NCI-H2227 (cell line): ENCODE results near the gene KCND3.

Experiments used
- DNase-seq: peaks from one replicate; lab custom pipeline; 2025; ENCODE audit not compliant: unreplicated experiment; lab: John Stamatoyannopoulos, UW

The KCND3 gene

DNA sequence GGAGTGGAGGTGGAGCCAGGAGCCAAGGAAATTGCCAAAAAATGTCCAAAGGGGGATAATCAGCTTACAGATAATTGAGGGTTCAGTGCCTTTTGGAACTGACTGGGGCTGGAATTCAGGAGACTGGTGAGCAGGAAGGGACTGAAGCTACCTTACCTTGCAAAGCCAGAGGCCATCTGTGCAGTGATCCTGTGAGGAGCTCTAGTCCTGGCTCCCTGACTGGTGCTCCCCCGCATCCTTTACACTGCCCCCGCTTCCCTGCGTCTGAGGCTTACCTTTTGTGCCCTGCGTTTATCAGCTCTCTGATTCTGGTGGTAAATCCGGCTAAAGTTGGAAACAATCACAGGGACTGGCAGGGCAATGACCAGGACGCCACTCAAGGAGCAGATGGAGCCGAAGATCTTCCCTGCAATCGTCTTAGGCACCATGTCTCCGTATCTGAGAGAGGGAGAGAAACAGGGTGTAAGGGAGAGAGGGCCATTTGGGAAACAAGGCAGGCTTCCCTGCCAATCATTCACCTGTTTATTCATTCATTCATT is 202.7 kb downstream of the KCND3 start:
- DNase-seq, result no peak

- no peak for DNase-seq
These were observed 205.1 kb downstream of the KCND3 start for GRCh38 chr1:111784273-111784901.

- DNase-seq, result no peak
These were observed 209.9 kb downstream of the KCND3 start for GRCh38 chr1:111779546-111779945.

- no peak for DNase-seq
These were observed 210.9 kb downstream of the KCND3 start for GRCh38 chr1:111778541-111779051.

- DNase-seq, result no peak
These were observed 211.4 kb downstream of the KCND3 start for GRCh38 chr1:111778066-111778465.

DNA sequence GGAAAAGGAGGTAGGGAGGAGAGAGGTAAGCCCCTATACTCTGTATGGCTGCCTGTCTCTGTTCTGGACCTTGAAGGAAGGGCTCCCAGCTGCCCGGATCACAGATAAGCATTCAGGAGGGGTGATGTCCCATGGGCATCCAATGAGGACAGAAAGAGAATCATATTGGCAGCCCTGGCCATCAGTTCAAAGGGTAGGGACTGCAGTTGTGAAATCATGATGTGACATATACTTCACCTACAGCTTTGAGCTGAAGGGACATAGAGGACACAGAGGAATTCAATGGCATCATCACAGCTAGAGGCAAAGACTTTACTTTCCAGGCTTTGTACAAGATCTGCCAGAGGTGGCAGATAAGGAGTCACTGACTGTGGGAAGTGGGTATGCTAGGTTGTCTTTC is 212.2 kb downstream of the KCND3 start:
- DNase-seq, result no peak

DNA sequence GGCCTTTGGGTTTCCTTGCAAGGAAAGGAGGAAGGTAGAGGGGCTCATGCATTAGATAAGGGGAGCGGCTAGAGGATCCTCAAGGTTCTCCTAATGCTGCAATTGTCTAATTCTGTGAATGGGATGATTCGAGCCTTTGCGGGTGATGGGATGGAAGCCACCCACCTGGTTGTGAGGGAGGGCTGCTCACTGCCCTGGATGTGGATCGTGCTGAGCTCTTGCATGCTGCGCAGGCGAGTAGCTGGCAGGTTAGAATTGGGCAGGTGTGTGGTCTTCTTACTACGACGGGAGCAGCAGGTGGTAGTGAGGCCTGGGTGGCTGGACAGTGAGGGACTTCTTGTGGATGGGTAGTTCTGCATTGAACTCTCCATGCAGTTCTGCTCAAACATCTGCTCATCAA is 212.6 kb downstream of the KCND3 start:
- no peak for DNase-seq

DNA sequence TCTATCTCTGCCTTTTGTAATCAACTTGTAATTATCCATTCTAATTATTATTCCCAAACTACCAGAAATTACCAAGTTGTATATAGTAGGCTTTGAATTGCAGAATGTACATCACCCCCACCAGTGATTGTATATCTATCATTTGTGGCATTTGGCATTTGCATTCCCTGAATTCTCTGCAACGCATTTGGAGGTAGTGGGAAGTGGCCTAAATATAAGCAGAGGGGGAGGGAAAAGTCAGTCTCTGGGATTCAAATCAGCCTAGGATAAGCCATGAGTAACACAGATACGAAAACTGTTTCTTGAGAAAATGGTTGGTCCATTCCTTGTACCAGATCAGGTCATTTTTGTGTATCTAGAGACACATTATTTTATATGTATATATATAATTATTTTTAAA is 213.1 kb downstream of the KCND3 start:
- DNase-seq, result no peak

DNA sequence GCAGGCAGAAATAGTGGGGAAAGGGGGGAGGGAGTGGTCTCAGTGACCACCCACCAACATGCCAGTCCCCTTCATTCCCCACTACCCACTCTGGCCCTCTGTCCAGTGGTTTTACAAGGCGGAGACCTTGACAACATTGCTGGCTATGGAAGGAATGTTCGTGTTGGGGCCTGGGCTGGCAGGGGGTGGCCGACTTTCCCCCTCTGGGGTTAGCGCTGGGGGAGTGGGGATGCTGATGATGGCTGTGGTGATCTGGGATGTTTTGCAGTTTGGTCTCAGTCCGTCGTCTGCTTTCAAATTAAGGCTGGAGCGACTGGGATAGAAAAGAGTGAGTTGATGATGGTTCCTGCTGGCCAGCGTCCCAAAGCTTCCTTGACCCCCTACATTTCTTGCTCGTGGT is 213.5 kb downstream of the KCND3 start:
- DNase-seq, result no peak

DNA sequence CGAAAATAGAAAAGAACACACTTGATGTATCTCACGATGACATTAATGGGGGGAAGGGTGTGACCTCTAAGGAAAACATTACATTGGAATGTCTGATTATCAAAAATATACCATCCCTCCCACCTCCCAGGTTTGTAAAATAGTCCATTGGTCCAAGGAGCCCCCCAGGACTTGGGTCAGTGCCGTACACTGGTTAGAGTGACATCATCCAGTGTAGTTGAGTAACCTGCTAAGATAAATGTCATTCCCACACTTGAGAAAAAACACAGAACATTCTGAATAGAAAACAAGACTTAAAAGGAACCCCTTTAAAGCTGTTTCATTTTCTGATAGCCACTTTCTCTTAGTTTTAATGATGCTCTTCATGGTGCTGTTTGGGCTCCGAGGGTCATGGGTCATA is 218.6 kb downstream of the KCND3 start:
- no peak for DNase-seq

- DNase-seq, result peak; percentile 64
These were observed 219.8 kb downstream of the KCND3 start for GRCh38 chr1:111769517-111770146.

GRCh38 chr1:111768625-111769024 is 220.8 kb downstream of the KCND3 start:
- DNase-seq, result no peak

DNA sequence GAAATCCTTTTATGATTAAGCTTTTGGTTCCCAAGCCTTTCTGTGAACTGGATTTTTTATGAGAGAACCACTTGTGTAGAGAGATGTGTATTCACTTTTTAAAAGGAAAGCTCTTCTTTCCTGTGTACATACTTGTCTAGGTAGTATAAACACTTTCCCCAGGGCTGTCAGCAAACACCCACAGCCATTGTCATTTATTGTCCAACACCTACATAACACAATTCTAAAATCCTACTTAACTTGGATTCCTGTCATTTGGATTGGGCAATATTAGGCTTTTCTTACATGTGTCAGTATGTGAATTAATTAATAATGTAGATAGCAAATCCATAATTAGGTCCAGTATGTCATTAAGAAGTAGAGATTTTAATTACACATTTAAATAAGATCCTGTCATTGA is 221.4 kb downstream of the KCND3 start:
- no peak for DNase-seq

GRCh38 chr1:111762332-111762731 is 227.1 kb downstream of the KCND3 start:
- DNase-seq, result no peak

DNA sequence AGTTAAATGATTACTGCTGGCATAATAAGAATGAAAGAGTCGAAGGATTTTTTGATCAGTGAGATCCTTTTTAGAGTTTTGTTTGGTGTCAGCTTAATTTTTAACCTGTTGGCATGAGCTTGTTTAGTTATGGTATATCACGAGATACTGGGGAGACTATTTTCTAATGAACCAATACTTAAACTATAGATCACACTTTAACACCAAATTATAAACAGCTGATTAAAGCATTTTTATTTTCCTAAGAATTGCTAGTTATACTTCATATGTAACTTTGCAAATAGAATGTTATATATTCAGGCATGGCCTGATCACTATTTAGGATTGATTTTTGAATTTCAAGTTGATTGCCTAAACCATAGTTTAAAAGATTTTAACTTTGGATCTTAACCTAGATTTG is 227.8 kb downstream of the KCND3 start:
- no peak for DNase-seq

DNA sequence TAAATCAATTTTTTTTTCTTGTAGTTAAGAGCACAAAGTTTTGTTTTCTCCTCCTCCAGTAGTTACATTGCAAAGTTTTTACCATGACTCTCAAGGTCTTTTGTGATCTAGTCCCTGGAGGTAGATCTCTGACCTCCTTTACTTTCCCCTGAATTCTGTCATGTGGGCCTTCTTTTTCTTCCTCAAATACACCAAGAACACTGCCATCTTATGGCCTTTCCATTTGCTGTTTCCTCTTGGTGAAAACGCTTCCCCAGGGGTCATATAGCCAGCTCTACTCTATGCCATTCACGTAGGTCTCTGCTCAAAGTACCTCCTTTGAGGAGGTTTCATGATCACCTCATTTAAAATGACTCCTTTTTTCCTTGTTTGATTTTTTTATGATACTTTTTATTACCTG is 231.1 kb downstream of the KCND3 start:
- peak; percentile 25 for DNase-seq

GRCh38 chr1:111756124-111756513 is 233.3 kb downstream of the KCND3 start:
- no peak for DNase-seq

DNA sequence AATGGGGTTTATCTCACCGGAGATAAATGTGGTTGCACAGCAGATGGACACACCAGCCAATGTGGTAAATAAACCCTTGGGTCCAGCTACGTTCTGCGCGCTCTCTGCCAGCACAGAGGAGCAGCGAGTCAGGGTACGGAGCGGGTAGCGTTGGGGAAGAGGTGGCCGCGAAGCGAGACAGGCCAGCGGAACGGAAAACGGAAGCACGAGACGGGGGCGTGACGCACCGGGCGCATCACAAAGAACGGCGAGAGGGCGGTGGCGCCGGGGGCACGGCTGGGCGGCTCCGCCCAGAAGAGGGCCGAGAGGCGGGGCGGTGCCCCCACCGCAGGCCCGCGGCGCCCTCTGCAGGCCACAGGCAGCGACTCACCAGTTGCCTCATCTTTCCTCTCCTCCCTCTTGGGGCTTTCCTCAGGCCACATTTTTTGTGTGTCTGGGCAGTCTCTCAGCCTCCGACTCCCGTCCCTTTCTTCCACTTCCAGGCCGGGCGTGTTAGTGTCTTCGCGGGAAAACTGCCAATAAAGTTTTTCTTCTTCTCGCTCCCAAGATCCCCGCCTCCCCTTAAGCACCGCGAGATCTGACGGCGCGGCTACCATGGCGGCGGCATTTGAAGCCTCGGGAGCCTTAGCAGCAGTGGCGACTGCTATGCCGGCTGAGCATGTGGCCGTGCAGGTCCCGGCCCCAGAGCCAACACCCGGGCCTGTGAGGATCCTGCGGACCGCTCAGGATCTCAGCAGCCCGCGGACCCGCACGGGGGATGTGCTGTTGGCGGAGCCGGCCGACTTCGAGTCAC is 233.9 kb downstream of the KCND3 start, which contains the start of gene DDX20:
Gene DDX20, plus strand, starts transcription at position 571 of the 793 bp plus-strand sequence. Its CDS starts 24 bp downstream, at position 595.
- DNase-seq, result peak; percentile 98

DNA sequence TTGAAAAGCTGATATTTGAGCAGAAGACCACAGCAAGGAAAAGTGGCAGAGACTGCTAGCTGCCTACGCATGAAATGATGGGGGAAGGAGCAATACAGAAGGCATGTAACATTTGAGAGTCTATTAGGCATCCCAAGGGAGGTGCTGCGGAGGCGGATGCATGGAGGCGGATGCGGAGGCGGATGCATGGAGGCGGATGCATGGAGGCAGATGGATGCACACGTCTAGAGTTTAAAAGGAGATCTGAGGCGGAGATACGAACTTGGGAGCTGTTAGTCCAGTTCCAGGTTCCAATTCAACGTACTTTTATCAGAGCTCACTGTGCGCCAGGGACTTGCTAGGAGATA is 234.5 kb downstream of the KCND3 start:
- DNase-seq, result peak; percentile 70

- DNase-seq, result no peak
These were observed 237.4 kb downstream of the KCND3 start for GRCh38 chr1:111751906-111752575.

DNA sequence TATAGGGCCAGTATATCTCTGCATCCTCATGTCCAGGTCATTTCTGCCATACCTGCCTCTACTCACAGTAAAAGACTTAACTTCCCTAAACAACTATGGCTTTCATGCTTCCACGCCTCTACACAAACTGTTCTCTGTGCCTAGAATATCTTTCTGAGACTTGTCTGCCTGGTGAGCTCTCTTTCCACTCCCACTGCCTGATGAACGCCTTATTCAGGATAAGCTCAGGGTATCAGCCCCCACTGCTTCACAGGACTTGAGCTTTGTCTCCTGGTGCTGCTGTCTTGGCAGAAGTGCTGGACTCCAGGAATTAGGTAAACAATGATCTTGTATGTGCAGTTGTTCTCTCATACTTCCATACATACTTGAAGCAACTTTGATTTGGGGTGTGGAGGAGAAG is 238.6 kb downstream of the KCND3 start:
- DNase-seq, result no peak
